Activated T-helper 1 cell treated with anti-CD3 and anti-CD28 coated beads, Interleukin-2, amount 50 U/mL, for 16 hours (primary cell): ENCODE results near the gene CCDC70.
"Not testable (repeated sequence)": the region's sequence is repeated elsewhere in the genome, so short reads cannot be mapped to it uniquely, and the experiment has no call there.

Source experiments
- DNase-seq, 2 donors: peaks; one replicate each; pipeline ENCODE4 v3.0.0-alpha.2; 2020; ENCODE audit warnings: low read depth in 1 of 2, low spot score in 1 of 2

Gene CCDC70

GRCh38 chr13:51905787-51906186 is 44.0 kb downstream of the CCDC70 start:
- no peak for DNase-seq

- DNase-seq = no peak
Observed at GRCh38 chr13:51906581-51906980, 44.8 kb downstream of the CCDC70 start.

DNA sequence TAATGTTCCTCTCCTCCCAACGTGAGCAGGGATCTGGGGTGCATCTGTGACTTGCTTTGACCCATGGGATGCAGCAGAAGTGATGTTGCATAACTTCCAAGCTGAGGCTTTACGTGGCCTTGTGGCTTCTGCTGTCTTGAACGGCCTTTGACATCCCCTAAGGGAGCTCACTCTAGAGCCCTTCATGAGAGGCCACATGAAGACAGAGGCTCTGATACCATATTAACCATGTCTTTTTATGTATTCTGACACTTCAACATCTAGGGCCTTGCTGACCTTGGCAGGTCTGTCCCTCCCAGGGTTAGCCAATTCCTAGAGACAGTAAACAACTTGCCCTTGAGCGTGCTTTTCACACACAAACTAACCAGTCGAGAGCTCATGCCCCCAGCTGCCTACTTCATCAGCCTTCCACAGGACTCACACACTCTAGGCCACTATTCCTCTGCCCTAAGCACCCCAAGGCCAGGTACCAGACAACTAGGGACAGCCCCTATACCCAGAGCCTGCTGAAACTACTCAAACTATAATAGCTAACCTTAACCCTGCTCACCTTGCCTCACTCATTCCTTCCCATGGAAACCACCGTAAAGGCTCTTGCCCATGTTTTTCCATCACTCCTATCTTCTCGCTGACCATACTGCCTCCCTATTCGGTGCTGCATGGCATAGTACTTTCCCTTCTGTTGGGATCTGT is 45.4 kb downstream of the CCDC70 start:
- no peak for DNase-seq

- DNase-seq = not testable (repeated sequence)
Observed at GRCh38 chr13:51909265-51909664, 47.5 kb downstream of the CCDC70 start.

DNA sequence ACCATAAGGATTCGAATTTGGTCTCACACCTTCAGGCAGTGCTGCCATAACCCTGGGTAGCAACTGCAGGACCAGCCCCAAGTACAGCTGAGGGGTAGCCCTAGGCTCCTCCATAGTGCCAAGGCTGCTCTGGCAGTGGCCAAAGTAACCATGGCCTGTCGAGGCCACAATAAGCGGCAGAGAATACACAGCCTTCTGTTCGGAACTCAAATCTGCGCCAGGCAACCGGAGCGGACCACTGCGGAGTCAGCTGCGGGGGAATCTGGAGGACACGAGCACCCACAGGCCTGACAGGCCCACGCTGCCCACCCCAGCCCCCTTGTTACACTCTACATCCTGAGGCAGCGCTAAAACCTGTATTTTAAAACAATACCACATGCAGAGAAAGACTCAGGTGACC is 48.7 kb downstream of the CCDC70 start:
- no peak for DNase-seq

DNA sequence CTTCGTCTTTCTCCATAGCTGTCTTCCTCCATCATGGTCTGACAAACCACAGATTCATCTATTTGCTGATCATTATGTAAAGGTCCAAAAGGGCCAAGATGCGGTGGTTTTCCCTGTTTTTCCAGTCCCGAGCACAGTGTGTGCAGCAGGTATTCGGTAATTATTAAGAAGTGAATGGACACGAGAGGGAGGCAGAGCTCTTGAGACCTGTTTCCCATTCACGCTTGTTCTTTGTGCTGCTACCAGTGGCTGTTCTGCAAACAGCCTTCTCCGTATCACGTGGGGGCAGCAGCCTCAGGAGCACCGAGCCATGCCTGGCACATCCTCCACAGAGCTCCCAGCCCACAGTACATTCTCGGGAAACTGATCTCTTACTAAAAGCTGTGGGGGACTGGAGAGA is 50.3 kb downstream of the CCDC70 start:
- DNase-seq = no peak

DNA sequence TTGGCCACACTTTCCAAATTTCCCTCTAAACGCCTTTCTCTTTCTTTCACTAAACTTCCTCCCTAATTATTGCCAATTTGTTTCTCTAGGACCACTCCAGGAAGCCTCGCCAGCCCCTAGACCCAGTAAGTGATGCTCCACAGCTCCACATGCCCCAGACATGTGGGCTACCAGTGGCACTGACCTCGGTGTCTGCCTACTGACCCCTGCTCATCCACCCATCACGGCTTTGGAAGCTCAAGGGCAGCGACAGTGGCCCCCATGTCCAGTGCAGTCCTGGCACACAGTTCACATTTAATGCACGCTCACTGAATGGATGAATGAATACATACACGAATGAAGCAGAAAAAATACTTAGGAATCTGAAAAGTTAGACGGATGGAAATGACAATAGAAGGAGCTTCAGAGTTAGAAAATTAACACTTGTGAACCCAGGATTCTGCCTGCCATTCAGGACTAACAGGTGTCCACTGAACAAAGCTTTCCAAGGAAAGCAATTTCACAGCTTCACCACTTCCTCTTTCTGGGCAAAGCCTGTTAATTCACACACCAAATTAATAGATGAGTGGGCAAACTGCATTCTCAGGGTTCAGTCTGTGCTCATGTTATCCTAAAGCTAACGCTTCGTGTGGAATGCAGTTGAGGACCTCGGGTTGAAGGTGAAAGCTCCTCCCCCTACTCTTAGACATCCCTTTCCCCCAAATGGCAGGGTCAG is 50.9 kb downstream of the CCDC70 start:
- DNase-seq = no peak

DNA sequence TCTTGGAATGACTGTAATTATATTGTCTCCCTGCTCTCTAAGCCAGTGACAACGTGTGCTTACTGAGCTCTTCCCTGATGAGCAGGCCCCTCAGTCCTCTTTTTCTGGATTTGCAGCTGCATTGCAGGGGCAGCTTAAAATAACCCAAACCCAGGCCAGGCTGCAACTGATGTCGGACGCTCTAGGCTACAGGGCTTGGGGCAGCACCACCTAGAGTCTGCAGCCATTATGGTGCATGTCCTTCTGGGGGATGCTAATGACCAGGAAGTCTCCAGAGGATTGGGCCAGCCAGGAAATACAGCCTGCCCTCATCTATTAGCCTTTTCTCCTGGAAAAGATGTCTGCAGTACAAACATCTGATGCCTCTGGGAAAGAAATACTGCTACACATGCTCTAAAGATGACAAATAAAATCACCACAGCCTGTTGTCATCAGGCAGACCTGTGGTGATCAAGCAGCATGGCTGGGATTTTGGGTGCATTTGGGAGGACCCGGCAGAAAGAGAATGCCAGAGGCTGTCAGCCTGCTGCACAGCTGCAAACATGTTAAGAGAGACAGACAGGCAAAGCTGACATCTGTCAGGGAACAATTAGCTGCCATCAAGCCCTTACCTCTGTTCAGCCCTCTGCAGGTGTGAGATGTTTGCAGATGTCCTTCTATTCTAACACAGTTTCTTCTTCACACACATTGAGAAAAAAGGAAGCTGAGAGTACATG is 51.8 kb downstream of the CCDC70 start:
- no peak for DNase-seq

GRCh38 chr13:51914137-51914493 is 52.3 kb downstream of the CCDC70 start:
- no peak for DNase-seq
